Stimulated activated CD4-positive, alpha-beta T cell treated with anti-CD3 and anti-CD28 coated beads, TNF-alpha, amount 100 ng/mL, for 48 hours (primary cell): ENCODE data around the gene ARPC2.
"Not testable (repeated sequence)": the region's sequence is repeated elsewhere in the genome, so short reads cannot be mapped to it uniquely, and the experiment has no call there.

Experiments
- DNase-seq, 3 donors: peaks; one replicate each; pipeline ENCODE4 v3.0.0-alpha.2; 2020; ENCODE audit warnings: low read depth in 3 of 3

ARPC2 gene

DNA sequence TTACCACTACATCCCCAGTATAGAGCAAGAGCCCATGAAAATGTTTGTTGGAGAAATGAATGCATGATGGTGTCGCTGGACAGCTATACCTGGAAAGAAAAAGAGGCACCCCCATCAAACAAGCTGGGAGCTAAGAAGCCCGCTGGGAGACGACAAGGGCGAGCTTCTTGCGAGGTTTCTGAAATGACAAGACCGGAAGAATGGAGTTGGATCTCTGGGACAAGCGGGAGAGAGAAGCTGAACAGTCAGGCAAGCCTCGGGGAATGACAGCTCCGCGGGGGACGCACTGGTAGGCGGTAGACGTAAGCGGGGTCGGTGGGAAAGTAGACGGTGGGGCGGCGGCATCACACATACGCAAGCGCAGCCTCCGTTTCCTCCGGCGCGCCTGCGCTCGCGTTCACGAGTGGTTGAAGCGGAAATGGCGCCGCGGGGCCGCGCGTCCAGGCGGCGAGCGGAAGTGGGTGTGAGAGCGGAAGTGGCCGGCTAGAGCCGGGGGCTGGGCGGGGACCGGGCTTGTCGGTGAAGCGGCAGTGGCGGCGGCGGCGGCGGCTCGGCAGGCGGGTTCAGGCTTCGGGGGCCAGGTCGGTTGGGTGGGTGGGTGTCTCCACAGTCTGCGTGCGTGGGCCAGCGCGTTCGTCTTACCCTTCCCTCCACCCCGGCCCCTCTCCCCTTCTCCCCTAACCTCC, at the start of gene ARPC2:
Gene ARPC2, plus strand, starts transcription at position 516 of the 686 bp plus-strand sequence. CDS start 282 bp downstream, outside the sequence.
- peak; percentile 89 to 93 (median 91) for DNase-seq

DNA sequence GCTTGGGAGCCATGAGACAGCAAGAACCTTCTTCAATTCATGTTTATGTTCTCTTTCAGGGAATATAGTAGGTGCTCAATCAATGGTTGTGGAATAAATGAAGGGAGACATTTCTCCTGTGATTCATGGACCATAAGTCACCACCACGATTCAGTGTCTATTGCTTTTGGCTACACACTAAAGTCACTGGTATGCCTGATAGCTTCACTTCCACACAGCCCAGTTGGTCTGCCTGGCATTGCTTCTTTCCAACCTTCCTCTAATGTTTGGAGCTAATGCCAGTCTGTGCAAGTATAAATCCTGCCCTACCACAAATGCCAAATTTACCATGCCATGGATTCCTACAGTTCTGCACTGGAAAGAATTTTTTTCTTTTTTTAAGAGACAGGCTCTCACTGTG, 49.0 kb upstream of the ARPC2 start:
- DNase-seq = no peak

DNA sequence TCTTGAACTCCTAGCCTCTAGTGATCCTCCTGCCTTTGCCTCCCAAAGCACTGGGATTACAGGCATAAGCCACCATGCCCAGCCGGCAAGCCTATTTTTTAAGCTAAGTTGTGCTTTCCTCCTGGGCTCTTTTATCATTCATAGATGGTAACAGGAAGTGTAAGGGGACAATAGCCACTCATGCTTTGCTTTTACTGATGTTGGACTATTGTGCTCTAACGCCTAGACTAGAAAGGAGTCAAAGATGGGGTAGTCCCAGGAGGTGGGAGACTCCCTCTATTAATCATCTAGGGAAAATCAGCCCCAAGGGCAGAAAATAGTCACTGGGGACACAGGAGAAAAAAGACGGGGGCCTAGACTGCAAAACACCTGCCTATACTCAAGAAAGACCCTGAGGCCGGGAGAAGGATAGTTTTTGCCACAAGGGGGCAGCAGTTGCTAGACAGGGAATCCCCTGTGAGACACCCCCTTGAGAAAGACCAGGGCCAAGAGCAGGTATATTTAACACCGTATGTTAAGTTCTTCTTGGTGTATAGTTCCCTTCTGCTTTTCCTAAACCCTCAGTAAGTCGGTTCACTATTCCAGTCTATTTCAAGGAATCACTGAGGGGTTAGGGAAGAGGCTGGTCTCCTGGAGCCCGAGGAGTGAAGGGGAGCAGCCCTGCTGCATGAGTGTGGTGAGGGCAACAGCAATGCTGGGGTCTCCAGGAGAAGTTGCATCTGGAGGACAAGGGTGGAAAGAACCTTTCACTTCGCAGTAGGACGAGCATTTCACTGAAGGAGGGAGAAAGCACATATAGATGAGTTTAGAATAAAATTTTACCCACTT, 48.1 kb upstream of the ARPC2 start:
- DNase-seq = peak; percentile 36 to 68 (median 43)

DNA sequence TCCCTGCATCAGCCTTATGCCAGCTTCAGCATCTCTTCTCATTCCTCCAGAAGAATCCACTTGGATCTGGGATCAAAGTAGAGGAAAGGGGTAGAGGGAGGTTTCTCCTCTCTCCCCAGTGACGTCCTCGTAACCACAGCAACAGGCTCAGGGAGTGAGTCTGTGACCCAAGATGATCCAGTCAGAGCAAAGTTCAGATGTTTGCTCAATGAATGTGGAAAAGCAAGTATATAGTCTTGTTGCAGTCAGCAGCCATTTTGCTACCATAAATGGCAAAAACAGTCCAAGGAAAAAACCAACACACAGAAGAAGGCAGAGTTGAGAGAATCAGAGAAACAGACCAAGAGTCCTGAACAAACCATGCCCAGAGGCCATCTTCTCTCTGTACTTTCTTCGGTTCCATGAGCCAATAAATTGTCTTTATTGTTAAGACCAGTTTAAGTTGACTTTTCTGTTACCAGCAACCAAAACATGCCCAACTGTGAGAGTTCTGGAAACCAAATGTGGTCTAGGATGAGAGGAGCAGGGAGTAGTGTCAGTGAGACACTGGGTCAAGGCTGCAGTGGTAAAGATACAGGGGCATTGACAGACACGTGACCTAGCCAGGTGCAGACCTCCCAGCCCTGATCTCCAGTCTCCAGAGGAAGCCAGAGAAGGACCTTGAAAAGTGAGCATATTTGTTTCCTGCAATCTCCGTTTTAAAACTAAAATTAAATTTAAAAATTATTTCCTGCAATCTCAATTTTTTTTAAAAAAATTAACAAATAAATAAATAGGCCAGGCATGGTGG, 47.0 kb upstream of the ARPC2 start:
- DNase-seq = no peak

- DNase-seq = not testable (repeated sequence)
Observed at GRCh38 chr2:218171744-218172143, 45.2 kb upstream of the ARPC2 start.

- DNase-seq = no peak
Observed at GRCh38 chr2:218172845-218173244, 44.1 kb upstream of the ARPC2 start.

- no peak for DNase-seq
Observed at GRCh38 chr2:218179782-218180181, 37.2 kb upstream of the ARPC2 start.

DNA sequence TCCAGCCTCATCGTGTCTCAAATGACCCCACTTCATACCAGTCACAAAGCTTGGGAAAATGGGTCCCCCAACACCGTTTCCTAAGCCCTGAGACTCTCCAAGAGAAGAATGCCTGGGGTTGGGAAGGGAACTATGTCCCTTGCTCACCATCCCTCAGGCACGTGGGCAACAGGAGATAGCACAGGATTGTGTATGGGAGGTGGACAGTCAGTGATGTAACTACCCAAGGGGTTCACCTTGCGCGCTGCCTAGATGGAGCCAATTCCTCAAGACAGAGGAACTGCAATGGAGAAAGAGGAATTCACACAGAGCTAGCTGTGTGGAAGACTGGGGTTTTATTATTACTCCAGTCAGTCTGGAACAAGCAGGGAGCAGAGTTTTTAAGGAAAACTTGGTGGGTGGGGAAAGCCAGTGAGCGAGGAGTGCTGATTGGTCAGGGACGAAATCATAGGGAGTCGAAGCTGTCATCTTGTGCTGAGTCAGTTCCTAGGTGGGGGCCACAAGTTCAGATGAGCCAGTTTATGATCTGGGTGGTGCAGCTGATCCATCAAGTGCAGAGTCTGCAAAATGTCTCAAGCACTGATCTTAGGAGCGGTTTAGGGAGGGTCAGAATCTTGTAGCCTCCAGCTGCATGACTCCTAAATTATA, 36.4 kb upstream of the ARPC2 start:
- DNase-seq = no peak

DNA sequence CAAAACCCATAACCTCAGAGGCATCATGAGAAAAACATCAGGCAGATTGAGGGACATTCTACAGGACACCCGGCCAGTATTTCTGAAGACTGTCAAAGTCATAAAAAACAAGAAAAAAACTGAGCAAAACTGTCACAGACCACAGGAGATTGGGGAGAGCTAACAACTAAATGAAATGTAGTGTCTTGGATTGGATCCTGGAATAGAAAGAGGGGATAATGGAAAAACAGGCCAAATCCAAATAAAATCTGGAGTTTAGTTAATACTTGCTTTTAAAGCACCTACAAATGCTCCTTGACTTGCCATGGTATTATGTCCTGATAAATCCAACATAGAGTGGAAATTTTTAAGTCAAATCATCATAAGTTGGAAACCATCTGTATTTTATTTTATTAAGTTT, 32.7 kb upstream of the ARPC2 start:
- DNase-seq = no peak

DNA sequence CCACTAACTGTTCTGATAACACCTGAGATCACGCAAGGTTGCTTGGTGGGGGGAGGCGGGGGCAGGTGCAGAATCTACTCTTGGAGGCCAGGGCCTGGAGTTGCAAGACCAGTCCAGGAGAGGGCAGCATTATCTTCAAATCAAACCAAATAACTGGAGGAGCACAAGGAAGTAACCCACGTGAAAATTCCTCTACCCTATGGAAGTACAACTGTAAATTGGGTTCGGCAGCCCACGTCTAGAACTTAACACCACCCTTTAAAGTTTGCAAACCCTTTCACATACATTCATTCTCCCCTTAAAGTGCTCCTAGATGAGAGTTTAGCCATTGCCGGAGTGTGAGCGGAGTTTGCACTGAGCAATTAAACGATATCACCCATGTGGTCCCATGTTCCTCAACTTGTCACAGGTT, 30.6 kb upstream of the ARPC2 start:
- DNase-seq = peak; percentile 37 to 67 (median 52)

DNA sequence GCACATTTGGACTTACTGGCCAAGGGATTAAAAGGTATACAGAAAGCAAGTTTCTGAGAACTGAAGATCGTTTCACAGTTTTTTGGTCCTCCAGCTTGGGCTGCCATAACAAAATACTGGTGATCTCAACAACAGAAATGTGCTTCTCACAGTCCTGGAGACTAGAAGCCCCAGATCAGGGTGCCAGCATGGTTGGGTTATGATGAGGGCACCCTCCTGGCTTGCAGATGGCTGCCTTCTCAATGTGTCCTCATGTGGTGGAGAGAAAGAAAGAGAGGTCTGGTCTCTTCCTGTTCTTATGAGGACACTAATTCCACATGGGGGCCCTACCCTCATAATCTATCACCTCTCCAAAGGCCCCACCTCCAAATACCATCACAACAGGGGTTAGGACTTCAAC, 30.1 kb upstream of the ARPC2 start:
- no peak for DNase-seq

DNA sequence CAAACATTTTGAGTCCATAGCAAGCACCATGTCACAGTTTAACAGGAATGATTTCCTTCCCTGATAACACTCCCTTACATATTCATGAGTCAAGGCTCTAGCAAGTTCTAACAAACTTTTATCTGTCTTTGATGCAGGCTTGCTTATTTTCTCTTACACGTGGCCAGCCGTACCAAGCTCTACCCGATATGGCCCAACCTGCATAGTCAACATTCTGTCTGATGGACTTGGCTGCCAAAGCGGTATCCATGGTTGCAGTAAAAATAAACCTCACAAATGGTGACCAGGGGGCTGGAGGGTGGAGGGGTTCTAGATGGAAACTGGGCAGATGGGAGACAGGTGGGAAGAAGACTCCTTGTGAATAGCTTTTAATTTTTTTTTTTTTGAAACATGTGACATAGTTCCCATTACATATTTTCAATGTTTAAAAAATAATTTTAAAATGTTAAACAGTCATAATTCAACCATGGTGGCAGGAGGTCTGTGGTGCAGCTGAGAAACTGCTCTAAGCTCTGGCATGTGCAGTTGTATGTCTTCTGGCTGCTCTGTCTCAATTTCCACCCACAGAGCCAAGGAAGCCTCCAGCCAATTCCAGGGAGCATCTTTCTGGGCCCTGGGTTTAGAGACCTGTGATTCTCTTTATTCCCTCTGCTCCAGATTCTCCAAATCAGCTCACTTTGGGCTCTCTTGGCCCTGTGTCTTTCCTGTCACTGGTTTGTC, 29.5 kb upstream of the ARPC2 start:
- no peak for DNase-seq

DNA sequence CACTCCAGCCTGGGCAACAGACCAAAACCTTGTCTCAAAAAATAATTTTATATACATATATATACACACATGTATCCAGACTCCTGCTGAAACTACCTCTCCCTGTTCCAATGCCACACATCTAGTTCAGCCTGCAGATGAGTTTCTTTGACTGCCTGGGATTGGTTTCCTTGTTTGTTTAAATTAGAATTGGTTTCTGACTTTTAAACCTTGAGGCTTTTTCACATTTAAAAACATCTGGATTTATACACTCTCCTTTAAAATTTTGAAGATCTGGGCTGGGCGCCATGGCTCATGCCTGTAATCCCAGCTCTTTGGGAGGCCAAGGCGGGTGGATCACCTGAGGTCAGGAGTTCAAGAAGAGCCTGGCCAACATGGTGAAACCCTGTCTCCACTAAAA, 28.5 kb upstream of the ARPC2 start:
- DNase-seq = no peak

- no peak for DNase-seq
Observed at GRCh38 chr2:218192902-218193430, 24.0 kb upstream of the ARPC2 start.

DNA sequence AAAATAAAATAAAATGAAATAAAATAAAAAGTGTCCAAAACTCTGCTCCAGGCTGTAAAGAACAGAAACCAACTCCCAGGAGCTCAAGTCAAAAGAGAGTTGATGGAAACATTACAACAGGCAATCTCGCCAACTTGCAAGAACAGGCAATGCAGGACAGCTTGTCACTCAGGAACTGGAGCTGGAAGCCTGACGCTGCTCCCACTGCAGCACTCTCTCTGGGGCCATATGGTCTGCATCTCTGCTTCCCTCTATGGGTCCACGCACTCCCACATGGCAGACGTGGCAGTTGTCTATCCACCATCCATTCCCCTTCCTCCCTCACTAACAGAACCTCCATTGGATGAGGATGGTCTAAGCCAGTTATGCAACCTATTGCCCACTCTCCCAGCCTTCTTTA, 23.3 kb upstream of the ARPC2 start:
- no peak for DNase-seq

- DNase-seq = no peak
Observed at GRCh38 chr2:218194880-218195279, 22.1 kb upstream of the ARPC2 start.

- no peak for DNase-seq
Observed at GRCh38 chr2:218196974-218197373, 20.0 kb upstream of the ARPC2 start.

- no peak for DNase-seq
Observed at GRCh38 chr2:218202266-218202665, 14.7 kb upstream of the ARPC2 start.

GRCh38 chr2:218209078-218209477, 7.9 kb upstream of the ARPC2 start:
- DNase-seq = no peak

- no peak for DNase-seq
Observed at GRCh38 chr2:218214116-218214515, 2.9 kb upstream of the ARPC2 start.

GRCh38 chr2:218216336-218216673, 684 bp upstream of the ARPC2 start:
- DNase-seq = no peak
